ENCODE results near the gene PCNX2.

DNA sequence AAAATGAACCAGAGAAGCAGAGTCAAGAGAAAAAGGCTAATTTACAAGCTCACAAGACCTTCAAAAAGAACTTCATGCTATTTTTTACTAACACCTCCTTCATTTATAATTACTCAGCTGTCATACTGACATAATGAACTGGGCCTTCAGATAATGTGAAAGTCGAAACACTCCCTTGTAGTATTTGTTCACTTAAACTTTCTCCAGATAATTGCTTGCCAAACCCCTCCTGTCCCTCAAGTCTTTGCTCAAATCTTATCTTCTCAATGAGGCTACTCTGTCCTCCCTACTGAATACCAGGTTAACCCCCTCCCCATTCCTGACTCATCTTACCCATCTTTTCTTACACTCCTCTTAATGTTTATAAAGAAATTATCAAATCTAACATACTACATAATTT lies 20.9 kb upstream of the PCNX2 start:
- TF ChIP-seq, protein P1, sequence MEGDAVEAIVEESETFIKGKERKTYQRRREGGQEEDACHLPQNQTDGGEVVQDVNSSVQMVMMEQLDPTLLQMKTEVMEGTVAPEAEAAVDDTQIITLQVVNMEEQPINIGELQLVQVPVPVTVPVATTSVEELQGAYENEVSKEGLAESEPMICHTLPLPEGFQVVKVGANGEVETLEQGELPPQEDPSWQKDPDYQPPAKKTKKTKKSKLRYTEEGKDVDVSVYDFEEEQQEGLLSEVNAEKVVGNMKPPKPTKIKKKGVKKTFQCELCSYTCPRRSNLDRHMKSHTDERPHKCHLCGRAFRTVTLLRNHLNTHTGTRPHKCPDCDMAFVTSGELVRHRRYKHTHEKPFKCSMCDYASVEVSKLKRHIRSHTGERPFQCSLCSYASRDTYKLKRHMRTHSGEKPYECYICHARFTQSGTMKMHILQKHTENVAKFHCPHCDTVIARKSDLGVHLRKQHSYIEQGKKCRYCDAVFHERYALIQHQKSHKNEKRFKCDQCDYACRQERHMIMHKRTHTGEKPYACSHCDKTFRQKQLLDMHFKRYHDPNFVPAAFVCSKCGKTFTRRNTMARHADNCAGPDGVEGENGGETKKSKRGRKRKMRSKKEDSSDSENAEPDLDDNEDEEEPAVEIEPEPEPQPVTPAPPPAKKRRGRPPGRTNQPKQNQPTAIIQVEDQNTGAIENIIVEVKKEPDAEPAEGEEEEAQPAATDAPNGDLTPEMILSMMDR (IDR thresholded peaks at IDR 0.05; ENCODE audit: low read length): no peak
- no peak for TF ChIP-seq EZH2 (optimal IDR thresholded peaks at IDR 0.05; ENCODE audit: low read depth, low read length)
